Keratinocyte (primary cell): ENCODE data around the gene KIAA0040.

ENCODE experiments used
- EZH2 ChIP-seq: IDR thresholded peaks from one replicate; pipeline ENCODE4 v1.6.1; 2012; ENCODE audit warnings: inconsistent platforms, mild to moderate bottlenecking, low read length, moderate library complexity
- TF ChIP-seq, protein P1 (sequence below), 3 experiments: IDR thresholded peaks in 1 of 3; conservative IDR thresholded peaks in 1 of 3; optimal IDR thresholded peaks in 1 of 3; 2 replicates in 2 of 3; 3 replicates in 1 of 3; pipeline versions ENCODE3 to v1.5.1; 2011; ENCODE audit warnings: low read length in 3 of 3, mild to moderate bottlenecking in 3 of 3, moderate library complexity in 2 of 3, control low read depth in 1 of 3, inconsistent platforms in 1 of 3; ENCODE audit not compliant: insufficient read depth in 2 of 3; ENCODE audit errors: extremely low read depth in 1 of 3

- TF ChIP-seq, protein P1, sequence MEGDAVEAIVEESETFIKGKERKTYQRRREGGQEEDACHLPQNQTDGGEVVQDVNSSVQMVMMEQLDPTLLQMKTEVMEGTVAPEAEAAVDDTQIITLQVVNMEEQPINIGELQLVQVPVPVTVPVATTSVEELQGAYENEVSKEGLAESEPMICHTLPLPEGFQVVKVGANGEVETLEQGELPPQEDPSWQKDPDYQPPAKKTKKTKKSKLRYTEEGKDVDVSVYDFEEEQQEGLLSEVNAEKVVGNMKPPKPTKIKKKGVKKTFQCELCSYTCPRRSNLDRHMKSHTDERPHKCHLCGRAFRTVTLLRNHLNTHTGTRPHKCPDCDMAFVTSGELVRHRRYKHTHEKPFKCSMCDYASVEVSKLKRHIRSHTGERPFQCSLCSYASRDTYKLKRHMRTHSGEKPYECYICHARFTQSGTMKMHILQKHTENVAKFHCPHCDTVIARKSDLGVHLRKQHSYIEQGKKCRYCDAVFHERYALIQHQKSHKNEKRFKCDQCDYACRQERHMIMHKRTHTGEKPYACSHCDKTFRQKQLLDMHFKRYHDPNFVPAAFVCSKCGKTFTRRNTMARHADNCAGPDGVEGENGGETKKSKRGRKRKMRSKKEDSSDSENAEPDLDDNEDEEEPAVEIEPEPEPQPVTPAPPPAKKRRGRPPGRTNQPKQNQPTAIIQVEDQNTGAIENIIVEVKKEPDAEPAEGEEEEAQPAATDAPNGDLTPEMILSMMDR (optimal IDR thresholded peaks at IDR 0.05 in 1 of 3, IDR thresholded peaks at IDR 0.05 in 1 of 3, conservative IDR thresholded peaks at IDR 0.05 in 1 of 3; ENCODE audit: extremely low read depth in 1 of 3, insufficient read depth in 2 of 3, low read length in 3 of 3) = no peak
- TF ChIP-seq EZH2 = no peak
These were observed 63.0 kb downstream of the KIAA0040 start for GRCh38 chr1:175129644-175129996.
